HEK293T (cell line): Measurements from ENCODE around the gene HGFAC.

Experiments used
- CTCF ChIA-PET: fragments of 350-600 bp; formaldehyde crosslinking; extraction: SDS; loops from one replicate; lab custom pipeline; 2021; ENCODE audit warnings: antibody characterized with exemption, inconsistent platforms; lab: Yijun Ruan, JAX
- POLR2A ChIA-PET: fragments of 350-600 bp; formaldehyde crosslinking; extraction: SDS; loops from one replicate; lab custom pipeline; 2020; ENCODE audit warnings: antibody characterized with exemption, inconsistent platforms; lab: Yijun Ruan, JAX
- DNase-seq: peaks from one replicate; pipeline ENCODE4 v3.0.0; 2012; ENCODE audit warnings: mixed read lengths; ENCODE audit errors: extremely low spot score
- ARNT ChIP-seq: fragments of 450-650 bp; IDR thresholded peaks from 2 replicates; pipeline ENCODE4 v1.6.1; 2017; ENCODE audit warnings: mild to moderate bottlenecking
- BHLHE40 ChIP-seq: fragments of 450-650 bp; IDR thresholded peaks from 2 replicates; pipeline ENCODE4 v1.6.1; 2016; ENCODE audit warnings: mild to moderate bottlenecking, moderate library complexity, borderline replicate concordance
- CTBP1 ChIP-seq: fragments of 450-650 bp; IDR thresholded peaks from 2 replicates; pipeline ENCODE4 v1.6.1; 2016; ENCODE audit warnings: borderline replicate concordance
- ELF4 ChIP-seq: fragments of 450-650 bp; IDR thresholded peaks from 2 replicates; pipeline ENCODE4 v1.6.1; 2017; ENCODE audit warnings: antibody characterized with exemption
- FOXA1 ChIP-seq: fragments of 450-650 bp; IDR thresholded peaks from 2 replicates; pipeline ENCODE4 v1.6.1; 2016; ENCODE audit warnings: mild to moderate bottlenecking
- FOXK2 ChIP-seq: fragments of 450-650 bp; IDR thresholded peaks from 2 replicates; pipeline ENCODE4 v1.6.1; 2016; ENCODE audit warnings: mild to moderate bottlenecking
- FOXM1 ChIP-seq: fragments of 450-650 bp; IDR thresholded peaks from 2 replicates; pipeline ENCODE4 v1.6.1; 2017; ENCODE audit warnings: mild to moderate bottlenecking, borderline replicate concordance
- HDGF ChIP-seq: fragments of 450-650 bp; IDR thresholded peaks from 2 replicates; pipeline ENCODE4 v1.6.1; 2017; ENCODE audit warnings: antibody characterized with exemption, borderline replicate concordance
- L3MBTL2 ChIP-seq: fragments of 450-650 bp; conservative IDR thresholded peaks from 2 replicates; pipeline ENCODE4 v1.6.1; 2016; ENCODE audit warnings: mild to moderate bottlenecking
- LEF1 ChIP-seq: fragments of 450-650 bp; IDR thresholded peaks from 2 replicates; pipeline ENCODE4 v1.6.1; 2017; ENCODE audit warnings: mild to moderate bottlenecking, borderline replicate concordance
- NFRKB ChIP-seq: fragments of 450-650 bp; IDR thresholded peaks from 2 replicates; pipeline ENCODE4 v1.6.1; 2016; ENCODE audit warnings: mild to moderate bottlenecking, moderate library complexity
- SP1 ChIP-seq: fragments of 450-650 bp; IDR thresholded peaks from 2 replicates; pipeline ENCODE4 v1.6.1; 2017
- SUZ12 ChIP-seq: fragments of 450-650 bp; IDR thresholded peaks from 2 replicates; pipeline ENCODE4 v1.6.1; 2016; ENCODE audit warnings: mild to moderate bottlenecking
- TARDBP ChIP-seq: fragments of 450-650 bp; IDR thresholded peaks from 2 replicates; pipeline ENCODE4 v1.6.1; 2016
- ZNF384 ChIP-seq: fragments of 450-650 bp; IDR thresholded peaks from 2 replicates; pipeline ENCODE4 v1.6.1; 2016
- TF ChIP-seq, protein P1 (sequence below): fragments of 450-650 bp; IDR thresholded peaks from 2 replicates; pipeline ENCODE4 v1.6.1; 2016

The HGFAC gene

DNA sequence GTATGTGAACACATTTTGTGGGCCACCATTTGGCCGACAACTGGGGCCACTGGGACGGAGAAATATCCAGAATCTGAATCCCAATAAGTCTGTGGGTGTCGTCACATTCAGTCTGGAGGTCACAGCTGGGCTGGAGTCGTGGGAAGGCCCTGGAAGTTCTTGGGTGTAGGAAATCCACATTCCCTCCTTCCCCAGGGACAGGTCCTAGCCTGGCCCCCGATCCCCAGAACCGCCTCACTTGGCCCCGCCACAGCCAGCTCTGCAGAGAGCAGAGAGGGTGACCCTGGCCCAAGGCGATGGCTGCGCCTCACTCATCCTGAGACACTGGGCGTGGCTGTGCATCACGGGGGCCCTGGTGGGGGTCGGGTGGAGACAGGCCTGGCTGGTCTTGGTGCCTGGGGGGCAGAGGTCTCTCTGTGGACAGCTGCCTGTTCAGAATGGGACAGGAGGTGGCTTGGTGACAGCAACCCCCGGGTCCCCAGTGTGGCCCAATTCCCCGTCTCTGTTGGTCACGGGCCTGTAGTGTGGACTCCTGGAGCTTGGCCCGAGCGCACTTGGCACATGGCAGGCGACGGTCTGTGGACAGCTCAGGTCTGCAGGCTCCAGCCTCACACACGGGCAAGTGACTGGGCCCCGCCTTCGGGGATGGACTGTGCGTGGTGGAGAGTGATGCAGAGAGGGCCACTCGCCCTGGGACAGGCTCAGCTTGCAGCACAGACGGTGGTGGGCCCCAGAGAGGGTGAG lies 37.8 kb downstream of the HGFAC start:
- ChIA-PET CTCF (interaction anchor here (0.5 to 2.6 kb wide), 11 partner anchors 8 to 703 kb away, joined by 3 to 17 read pairs (median 4); no protein-coding TSS in a partner anchor), POLR2A (no interaction called here)
- no peak for DNase-seq
- TF ChIP-seq L3MBTL2 (no peak), ZNF384 (no peak), FOXA1 (no peak), FOXM1 (no peak), HDGF (no peak), SUZ12 (no peak), CTBP1 (no peak), BHLHE40 (no peak), TARDBP (no peak), FOXK2 (no peak)
- TF ChIP-seq, protein P1, sequence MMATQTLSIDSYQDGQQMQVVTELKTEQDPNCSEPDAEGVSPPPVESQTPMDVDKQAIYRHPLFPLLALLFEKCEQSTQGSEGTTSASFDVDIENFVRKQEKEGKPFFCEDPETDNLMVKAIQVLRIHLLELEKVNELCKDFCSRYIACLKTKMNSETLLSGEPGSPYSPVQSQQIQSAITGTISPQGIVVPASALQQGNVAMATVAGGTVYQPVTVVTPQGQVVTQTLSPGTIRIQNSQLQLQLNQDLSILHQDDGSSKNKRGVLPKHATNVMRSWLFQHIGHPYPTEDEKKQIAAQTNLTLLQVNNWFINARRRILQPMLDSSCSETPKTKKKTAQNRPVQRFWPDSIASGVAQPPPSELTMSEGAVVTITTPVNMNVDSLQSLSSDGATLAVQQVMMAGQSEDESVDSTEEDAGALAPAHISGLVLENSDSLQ, result no peak

DNA sequence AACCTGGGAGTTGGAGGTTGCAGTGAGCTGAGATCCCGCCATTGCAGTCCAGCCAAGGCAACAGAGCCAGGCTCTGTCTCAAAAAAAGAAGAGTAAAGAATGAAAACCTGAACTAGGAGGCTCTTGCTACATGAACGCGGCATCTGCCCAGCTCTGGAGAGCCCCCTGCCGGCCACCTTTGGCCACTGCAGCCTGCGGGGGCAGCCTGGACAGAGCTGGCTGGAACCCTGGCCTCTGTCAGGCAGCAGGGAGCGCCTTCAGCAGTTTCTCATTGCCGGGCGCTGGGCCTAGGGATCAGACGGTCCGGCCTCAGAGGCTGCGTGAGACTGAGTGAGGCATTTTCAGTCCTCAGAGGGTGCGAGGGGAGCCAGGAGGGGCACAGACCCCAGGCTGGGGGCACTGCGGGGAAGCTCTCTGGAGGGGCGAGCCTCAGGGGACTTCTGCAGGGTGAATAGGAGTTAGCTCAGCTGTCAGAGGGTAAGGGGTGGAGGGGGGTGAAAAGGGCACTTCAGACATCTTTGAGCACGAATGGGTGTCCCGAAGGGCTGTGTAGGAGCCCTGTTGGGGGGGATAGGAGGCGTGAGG lies 38.9 kb downstream of the HGFAC start:
- ChIA-PET POLR2A (no interaction called here), CTCF (interaction anchor here (0.6 to 2.6 kb wide), 25 partner anchors 9 to 702 kb away, joined by 3 to 17 read pairs (median 3); partner anchors contain the start of gene HGFAC)
- TF ChIP-seq BHLHE40 (no peak), ZNF384 (no peak), CTBP1 (no peak), FOXM1 (no peak), ELF4 (no peak), SP1 (no peak), TARDBP (no peak), FOXA1 (no peak), L3MBTL2 (no peak), SUZ12 (no peak), HDGF (no peak), ARNT (no peak), LEF1 (no peak)
- DNase-seq, result peak; percentile 91

GRCh38 chr4:3481113-3481531 lies 39.4 kb downstream of the HGFAC start:
- POLR2A ChIA-PET, result no interaction called here
- CTCF ChIA-PET, result interaction anchor here (0.6 to 2.6 kb wide), 23 partner anchors 10 to 702 kb away, joined by 3 to 17 read pairs (median 3); partner anchors contain the start of gene HGFAC
- DNase-seq, result no peak
- TF ChIP-seq LEF1 (no peak), TARDBP (no peak), SUZ12 (no peak), FOXK2 (no peak), HDGF (no peak), FOXA1 (no peak), SP1 (no peak), ZNF384 (no peak), ARNT (no peak), BHLHE40 (no peak)

DNA sequence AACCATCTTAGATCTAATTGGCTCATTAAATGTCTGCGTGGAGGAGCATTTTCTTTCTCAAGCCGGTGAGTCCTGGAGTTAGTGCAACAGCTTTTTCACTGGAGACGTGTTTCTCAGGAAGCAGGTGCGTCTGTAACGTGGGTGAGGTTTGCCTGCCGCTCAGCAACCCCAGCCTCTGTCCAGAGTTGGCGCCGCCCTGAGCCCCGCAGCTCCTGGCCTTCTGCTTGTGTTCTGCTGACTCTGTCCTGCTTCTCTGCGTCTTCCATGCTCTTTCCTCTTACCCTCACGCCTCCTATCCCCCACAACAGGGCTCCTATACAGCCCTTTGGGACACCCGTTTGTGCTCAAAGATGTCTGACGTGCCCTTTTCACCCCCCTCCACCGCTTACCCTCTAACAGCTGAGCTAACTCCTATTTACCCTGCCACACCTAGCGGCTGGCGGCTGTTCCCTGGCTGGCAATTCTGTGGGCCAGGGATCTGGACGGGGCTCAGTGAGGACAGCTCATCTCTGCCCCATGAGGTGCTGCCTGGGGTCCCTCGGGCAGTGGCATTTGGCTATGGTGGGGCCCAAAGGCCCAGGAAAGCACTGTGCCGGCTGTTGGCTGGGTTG lies 40.1 kb downstream of the HGFAC start:
- TF ChIP-seq SUZ12, result no peak
- no peak for TF ChIP-seq FOXM1
- no peak for TF ChIP-seq LEF1
- TF ChIP-seq ELF4, result no peak
- ChIA-PET CTCF (interaction anchor here (0.9 to 2.6 kb wide), 6 partner anchors 12 to 301 kb away, joined by 3 to 17 read pairs (median 5); partner anchors contain the start of gene HGFAC), POLR2A (no interaction called here)
- no peak for DNase-seq

GRCh38 chr4:3482707-3483106 lies 40.9 kb downstream of the HGFAC start:
- ChIA-PET CTCF (no interaction called here), POLR2A (no interaction called here)
- no peak for DNase-seq
- TF ChIP-seq L3MBTL2 (no peak), FOXA1 (no peak)

DNA sequence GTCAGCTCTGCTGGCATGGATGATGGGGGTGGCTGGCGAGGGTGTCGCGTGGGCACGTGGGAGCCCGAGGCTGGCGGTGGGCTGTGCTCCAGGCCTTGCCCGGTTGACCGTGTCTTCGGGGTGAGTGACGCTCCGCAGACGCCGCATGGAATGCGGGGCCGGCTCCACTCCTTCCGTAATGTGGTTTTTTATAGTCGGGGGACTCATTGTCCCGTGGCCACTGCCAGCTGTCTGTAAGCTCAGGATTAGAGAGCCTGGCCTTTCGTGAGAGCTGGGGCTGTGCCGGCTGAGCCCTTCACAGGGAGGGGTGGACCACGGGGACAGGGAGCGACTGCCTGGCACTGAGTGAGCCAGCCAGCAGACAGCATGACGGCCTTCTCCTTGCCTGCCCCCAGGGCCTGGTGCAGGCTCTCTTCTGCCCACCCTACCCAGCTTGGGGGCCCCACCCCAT lies 41.7 kb downstream of the HGFAC start:
- ChIA-PET CTCF (no interaction called here), POLR2A (no interaction called here)
- TF ChIP-seq ZNF384, result no peak
- no peak for TF ChIP-seq SP1
- no peak for TF ChIP-seq LEF1
- TF ChIP-seq NFRKB, result no peak
- no peak for TF ChIP-seq ARNT
- no peak for TF ChIP-seq FOXA1
- TF ChIP-seq TARDBP, result no peak
- no peak for TF ChIP-seq HDGF
- no peak for TF ChIP-seq FOXK2
- no peak for TF ChIP-seq SUZ12
- TF ChIP-seq BHLHE40, result no peak
- TF ChIP-seq ELF4, result no peak
- no peak for TF ChIP-seq CTBP1
- no peak for TF ChIP-seq L3MBTL2
- TF ChIP-seq, protein P1, result no peak
- TF ChIP-seq FOXM1, result no peak
- no peak for DNase-seq
